HG03521 (cell line): Measurements from ENCODE around the gene ZBTB38.
A peak's percentile ranks its signal among the peaks of the same experiment; 100 is the strongest.

ENCODE experiments used
- ATAC-seq: cut with Tn5 transposase; IDR thresholded peaks from one replicate; pipeline ENCODE4 v1.9.1; 2021; ENCODE audit warnings: mild to moderate bottlenecking, moderate library complexity; ENCODE audit not compliant: unreplicated experiment

The ZBTB38 gene

GRCh38 chr3:141368062-141368924 lies at the start of gene ZBTB38:
Gene ZBTB38 (plus strand): TSS chr3:141368504. CDS start chr3:141442389, 73,885 bp downstream.
- no peak for ATAC-seq

- ATAC-seq, result no peak
Observed at GRCh38 chr3:141320399-141321108, 47.8 kb upstream of the ZBTB38 start.

GRCh38 chr3:141321109-141321497 lies 47.2 kb upstream of the ZBTB38 start:
- ATAC-seq, result no peak

- no peak for ATAC-seq
Observed at GRCh38 chr3:141323936-141324704, 44.2 kb upstream of the ZBTB38 start.

- ATAC-seq, result no peak
Observed at GRCh38 chr3:141326123-141326522, 42.2 kb upstream of the ZBTB38 start.

- no peak for ATAC-seq
Observed at GRCh38 chr3:141326626-141327025, 41.7 kb upstream of the ZBTB38 start.

GRCh38 chr3:141328286-141329166 lies 39.8 kb upstream of the ZBTB38 start:
- peak; percentile 54 for ATAC-seq

- ATAC-seq, result no peak
Observed at GRCh38 chr3:141330235-141330634, 38.1 kb upstream of the ZBTB38 start.

- ATAC-seq, result no peak
Observed at GRCh38 chr3:141330718-141331376, 37.5 kb upstream of the ZBTB38 start.

GRCh38 chr3:141331377-141332318 lies 36.7 kb upstream of the ZBTB38 start:
- ATAC-seq, result no peak

- no peak for ATAC-seq
Observed at GRCh38 chr3:141332416-141332815, 35.9 kb upstream of the ZBTB38 start.

GRCh38 chr3:141333836-141334626 lies 34.3 kb upstream of the ZBTB38 start:
- no peak for ATAC-seq

- no peak for ATAC-seq
Observed at GRCh38 chr3:141334627-141335250, 33.6 kb upstream of the ZBTB38 start.

GRCh38 chr3:141335531-141336061 lies 32.7 kb upstream of the ZBTB38 start:
- ATAC-seq, result no peak

- ATAC-seq, result peak; percentile 87
Observed at GRCh38 chr3:141336672-141337522, 31.4 kb upstream of the ZBTB38 start.

GRCh38 chr3:141337523-141337854 lies 30.8 kb upstream of the ZBTB38 start:
- no peak for ATAC-seq
